Measurements from ENCODE around the gene RGCC.
A peak's percentile ranks its signal among the peaks of the same experiment; 100 is the strongest.
"Not testable (repeated sequence)": the region's sequence is repeated elsewhere in the genome, so short reads cannot be mapped to it uniquely, and the experiment has no call there.

Gene RGCC

GRCh38 chr13:41492432-41493260 is 35.3 kb downstream of the RGCC start:
- no peak for DNase-seq

GRCh38 chr13:41494202-41494601 is 36.9 kb downstream of the RGCC start:
- no peak for DNase-seq

- no peak for DNase-seq
These were observed 37.7 kb downstream of the RGCC start for GRCh38 chr13:41495044-41495443.

- no peak for DNase-seq
These were observed 39.3 kb downstream of the RGCC start for GRCh38 chr13:41496420-41497234.

GRCh38 chr13:41497436-41497835 is 40.1 kb downstream of the RGCC start:
- DNase-seq = no peak

- DNase-seq = no peak
These were observed 42.1 kb downstream of the RGCC start for GRCh38 chr13:41499452-41499851.

GRCh38 chr13:41500511-41500910 is 43.2 kb downstream of the RGCC start:
- peak; percentile 47 for DNase-seq

- no peak for DNase-seq
These were observed 43.9 kb downstream of the RGCC start for GRCh38 chr13:41501281-41501680.

GRCh38 chr13:41502031-41502430 is 44.7 kb downstream of the RGCC start:
- no peak for DNase-seq

GRCh38 chr13:41502673-41503072 is 45.3 kb downstream of the RGCC start:
- no peak for DNase-seq

GRCh38 chr13:41503356-41503755 is 46.0 kb downstream of the RGCC start:
- DNase-seq = no peak

GRCh38 chr13:41504657-41505056 is 47.3 kb downstream of the RGCC start:
- DNase-seq = not testable (repeated sequence)

- no peak for DNase-seq
These were observed 48.0 kb downstream of the RGCC start for GRCh38 chr13:41505209-41505835.

GRCh38 chr13:41506312-41506711 is 49.0 kb downstream of the RGCC start:
- DNase-seq = no peak

- no peak for DNase-seq
These were observed 52.6 kb downstream of the RGCC start for GRCh38 chr13:41509971-41510370.

- DNase-seq = no peak
These were observed 54.5 kb downstream of the RGCC start for GRCh38 chr13:41511827-41512226.

GRCh38 chr13:41512441-41512840 is 55.1 kb downstream of the RGCC start:
- DNase-seq = no peak

- no peak for DNase-seq
These were observed 56.2 kb downstream of the RGCC start for GRCh38 chr13:41513600-41513999.

- no peak for DNase-seq
These were observed 57.6 kb downstream of the RGCC start for GRCh38 chr13:41514853-41515395.

GRCh38 chr13:41515491-41516139 is 58.3 kb downstream of the RGCC start:
- DNase-seq = no peak

- DNase-seq = no peak
These were observed 58.8 kb downstream of the RGCC start for GRCh38 chr13:41516166-41516565.

- no peak for DNase-seq
These were observed 59.4 kb downstream of the RGCC start for GRCh38 chr13:41516760-41517159.

Data from stimulated activated CD4-positive, alpha-beta T cell treated with anti-CD3 and anti-CD28 coated beads, Interleukin-1b, Interleukin-23, amount 100 ng/mL, for 48 hours (primary cell).